SIG-M5 (cell line): Measurements from ENCODE around the gene MTG2.

Experiments used
- DNase-seq: peaks from one replicate; lab custom pipeline; 2025; lab: John Stamatoyannopoulos, UW

MTG2 gene

GRCh38 chr20:62219992-62220665 lies 37.3 kb downstream of the MTG2 start, which contains the start of gene HRH3:
Gene HRH3 (minus strand): TSS chr20:62220278. CDS start chr20:62219970, 308 bp downstream.
- no peak for DNase-seq

GRCh38 chr20:62220666-62221568 lies 38.1 kb downstream of the MTG2 start:
- no peak for DNase-seq

GRCh38 chr20:62222266-62222850 lies 39.5 kb downstream of the MTG2 start:
- DNase-seq = no peak

- no peak for DNase-seq
Observed at GRCh38 chr20:62222972-62223371, 40.1 kb downstream of the MTG2 start.

GRCh38 chr20:62223571-62223970 lies 40.7 kb downstream of the MTG2 start:
- DNase-seq = no peak

- no peak for DNase-seq
Observed at GRCh38 chr20:62224113-62224855, 41.5 kb downstream of the MTG2 start.

- no peak for DNase-seq
Observed at GRCh38 chr20:62225026-62225425, 42.2 kb downstream of the MTG2 start.

GRCh38 chr20:62225820-62226635 lies 43.2 kb downstream of the MTG2 start:
- no peak for DNase-seq

GRCh38 chr20:62226707-62227590 lies 44.1 kb downstream of the MTG2 start:
- DNase-seq = no peak

- no peak for DNase-seq
Observed at GRCh38 chr20:62227591-62227976, 44.8 kb downstream of the MTG2 start.

- DNase-seq = no peak
Observed at GRCh38 chr20:62227977-62228958, 45.4 kb downstream of the MTG2 start.

GRCh38 chr20:62228982-62229545 lies 46.2 kb downstream of the MTG2 start:
- no peak for DNase-seq

GRCh38 chr20:62229667-62230066 lies 46.8 kb downstream of the MTG2 start:
- DNase-seq = no peak

- DNase-seq = no peak
Observed at GRCh38 chr20:62230276-62230675, 47.4 kb downstream of the MTG2 start.

- no peak for DNase-seq
Observed at GRCh38 chr20:62230696-62231095, 47.9 kb downstream of the MTG2 start.

GRCh38 chr20:62231292-62231691 lies 48.5 kb downstream of the MTG2 start:
- no peak for DNase-seq

- no peak for DNase-seq
Observed at GRCh38 chr20:62232194-62232593, 49.4 kb downstream of the MTG2 start.

GRCh38 chr20:62232770-62233645 lies 50.2 kb downstream of the MTG2 start:
- no peak for DNase-seq
